K562 (cell line): Measurements from ENCODE around the gene HYAL1. TPM values are rescaled to one million over a fixed set of nuclear protein-coding genes. Genes with fewer than 3 reads are reported as not detected.

Experiments
- ATAC-seq: fragments of 200-7000 bp; cut with Tn5 transposase; 3 replicates; pipeline ENCODE4 v1.9.1; 2020; ENCODE audit warnings: moderate library complexity
- BruUV-seq: library from RNA; stranded (reverse); fragments of 400-500 nt; replicated peaks from 2 replicates; lab custom pipeline; 2021; lab: Mats Ljungman, UMichigan
- CTCF ChIA-PET: fragments of 300-600 bp; formaldehyde crosslinking; extraction: SDS; loops from one replicate; lab custom pipeline; 2021; ENCODE audit warnings: low intra/inter-chr PET ratio; lab: Yijun Ruan, JAX
- POLR2A ChIA-PET: fragments of 300-600, 350-650 bp; sonication (Branson Sonifier 250); formaldehyde crosslinking; extraction: SDS; loops from one replicate; lab custom pipeline; 2021; ENCODE audit warnings: antibody characterized with exemption, inconsistent platforms; lab: Yijun Ruan, JAX
- DNase-seq, 4 experiments: peaks; one replicate each; pipeline versions ENCODE4 v3.0.0 to v3.0.0-alpha.2; 2011 to 2018; ENCODE audit warnings: low spot score in 3 of 4, mixed read lengths in 3 of 4; ENCODE audit errors: extremely low read depth in 1 of 4
- FAIRE-seq: peaks from 2 replicates; lab custom pipeline; 2011; peaks lifted over from hg19 to GRCh38; lab: Jason Lieb, UNC
- H2AFZ ChIP-seq: 2 replicates; pipeline ENCODE4 v1.6.0; 2011; ENCODE audit warnings: low read depth, low read length, control low read depth, inconsistent platforms
- H3K27ac ChIP-seq: fragments of 200-600 bp; 3 replicates; pipeline ENCODE4 v1.8.0; 2011; ENCODE audit warnings: low read depth, mild to moderate bottlenecking, control low read depth, inconsistent platforms, low read length, moderate library complexity, mixed read lengths; ENCODE audit errors: extremely low read depth
- H3K27me3 ChIP-seq, 2 experiments: fragments of 300-600 bp in 1 of 2; 2 replicates in 1 of 2; 3 replicates in 1 of 2; pipeline versions ENCODE4 v1.6.0 to v1.8.0; 2011; ENCODE audit warnings: inconsistent platforms in 2 of 2, low read length in 2 of 2, mild to moderate bottlenecking in 1 of 2, mixed read lengths in 1 of 2, moderate library complexity in 1 of 2; ENCODE audit not compliant: control insufficient read depth in 2 of 2, insufficient read depth in 2 of 2
- H3K36me3 ChIP-seq: fragments of 300-600 bp; 3 replicates; pipeline ENCODE4 v1.8.0; 2011; ENCODE audit warnings: mild to moderate bottlenecking, low read length, inconsistent platforms; ENCODE audit not compliant: control insufficient read depth, insufficient read depth
- H3K4me1 ChIP-seq, 2 experiments: fragments of 200-600 bp in 1 of 2; replicated peaks in 1 of 2; 2 replicates in 1 of 2; 3 replicates in 1 of 2; pipeline versions ENCODE4 v1.5.1 to v1.8.0; 2011; ENCODE audit warnings: inconsistent platforms in 2 of 2, low read length in 2 of 2, mild to moderate bottlenecking in 1 of 2, mixed read lengths in 1 of 2, moderate library complexity in 1 of 2; ENCODE audit not compliant: control insufficient read depth in 2 of 2, insufficient read depth in 2 of 2
- H3K4me2 ChIP-seq: 2 replicates; pipeline ENCODE4 v1.6.1; 2011; ENCODE audit warnings: low read length, control low read depth, inconsistent platforms, mixed read lengths; ENCODE audit not compliant: insufficient read depth
- H3K4me3 ChIP-seq: fragments of 200-600 bp; sonication (generic), shearing (Covaris generic); 2 replicates; pipeline ENCODE4 v1.5.1; 2016; ENCODE audit warnings: control low read depth, inconsistent platforms
- H3K79me2 ChIP-seq: fragments of 200-600 bp; 3 replicates; pipeline ENCODE4 v1.8.0; 2011; ENCODE audit warnings: low read length, inconsistent platforms; ENCODE audit not compliant: control insufficient read depth, insufficient read depth
- H3K9ac ChIP-seq, 2 experiments: 2 replicates each; pipeline versions ENCODE4 v1.6.0 to v1.6.1; 2011; ENCODE audit warnings: low read depth in 2 of 2, low read length in 2 of 2, control low read depth in 1 of 2, inconsistent platforms in 1 of 2, mild to moderate bottlenecking in 1 of 2, mixed read lengths in 1 of 2; ENCODE audit not compliant: insufficient read depth in 1 of 2
- H3K9me1 ChIP-seq: one replicate; pipeline ENCODE4 v1.6.0; 2011; ENCODE audit warnings: inconsistent platforms, mild to moderate bottlenecking, low read length, moderate library complexity; ENCODE audit not compliant: control insufficient read depth, insufficient read depth
- H3K9me3 ChIP-seq: replicated peaks from 2 replicates; pipeline ENCODE4 v1.5.1; 2011; ENCODE audit warnings: low read depth, low read length, inconsistent platforms; ENCODE audit not compliant: control insufficient read depth, insufficient read depth
- H4K20me1 ChIP-seq: replicated peaks from 2 replicates; pipeline ENCODE4 v1.6.1; 2011; ENCODE audit warnings: low read length, inconsistent platforms, mixed read lengths; ENCODE audit not compliant: control insufficient read depth, insufficient read depth
- GTF2F1 ChIP-seq: IDR thresholded peaks from 2 replicates; pipeline ENCODE4 v1.6.1; 2011; ENCODE audit warnings: low read depth, low read length, improper control_type of control experiment
- MAX ChIP-seq: sonication (generic); formaldehyde crosslinking; IDR thresholded peaks from 2 replicates; pipeline ENCODE4 v1.9.0; 2022; ENCODE audit warnings: mild to moderate bottlenecking, missing genetic modification reagents
- ZNF121 ChIP-seq: sonication (generic); formaldehyde crosslinking; conservative IDR thresholded peaks from 2 replicates; pipeline ENCODE4 v1.8.0; 2022; ENCODE audit warnings: missing genetic modification reagents
- ZNF174 ChIP-seq: fragments of 250-450 bp; sonication (Bioruptor Pico); IDR thresholded peaks from 2 replicates; pipeline ENCODE4 v1.4.0; 2020; ENCODE audit warnings: mild to moderate bottlenecking
- WGBS: fragments of 100-300 bp; shearing (Covaris generic); methylation state at CpG from one replicate; pipeline ENCODE4 v1.1.6; 2016; ENCODE audit warnings: low coverage, mixed read lengths; ENCODE audit not compliant: insufficient coverage; ENCODE audit errors: missing lambda C conversion rate; 5-methylcytosine and 5-hydroxymethylcytosine counted together
- in situ Hi-C: fragments of 300-500 bp; cut with MboI; formaldehyde crosslinking; loops from 4 replicates; pipeline ENCODE4 v1.15.0; 2018; ENCODE audit warnings: inconsistent platforms, mixed read lengths
- intact Hi-C: fragments of 100-400 bp; cut with micrococcal nuclease; formaldehyde crosslinking; loops from 2 replicates; pipeline ENCODE4 v1.14.2; 2022
- polyA plus RNA-seq, 8 experiments: library from polyadenylated mRNA; depleted of rRNA in 4 of 8; stranded (reverse) in 5 of 8; unstranded in 3 of 8; fragments of >200 nt; fragmentation: Nextera tagmentation in 2 of 8; fragmentation: Illumina TruSeq in 1 of 8; extraction: Ambion mirVana in 2 of 8; extraction: Trizol in 1 of 8; gene quantifications; 2 replicates each; pipeline versions ENCODE4 v1.2.1 to v1.2.3, GENCODE V29; 2011 to 2014; ENCODE audit warnings: inconsistent platforms in 1 of 8, missing spikeins in 1 of 8
- total RNA-seq, 7 experiments: library from RNA; depleted of rRNA in 6 of 7; stranded (reverse); fragments of >200 nt in 6 of 7; fragmentation: Illumina TruSeq in 2 of 7; extraction: Trizol in 2 of 7; gene quantifications; 2 replicates each; pipeline versions ENCODE4 v1.2.1 to v1.2.3, GENCODE V29; 2011 to 2021; ENCODE audit warnings: low replicate concordance in 1 of 7

HYAL1 gene
- total and polyA plus RNA-seq, 9 of the 15 experiments (the other 6 are each of a cell fraction or from before 2014, with no cell fraction given): 1.4 to 8.5 (median 4.7) TPM

- TF ChIP-seq ZNF121: peak; percentile 57; the same call in 1 of the 2 replicates
- TF ChIP-seq ZNF174 (CRISPR knock-in tag): no peak
- peaks cover 50% of the 10 kb centered on the region for H3K79me2 ChIP-seq
- no peaks in the 10 kb centered on the region for H3K9me3 ChIP-seq
- H3K4me3 ChIP-seq: no peak overlapping the region
- no peak overlapping the region for H3K9ac ChIP-seq
- no peaks in the 10 kb centered on the region for H3K9me1 ChIP-seq
- intact Hi-C loops (no loop called here), in situ Hi-C loops (no loop called here)
- DNase-seq (no peak), FAIRE-seq (no peak), ATAC-seq (no peak)
- H3K36me3 ChIP-seq: peaks cover 27% of the 10 kb centered on the region; the same call in 2 of the 3 replicates
- ChIA-PET POLR2A (no interaction called here), CTCF (no interaction called here)
- H3K27me3 ChIP-seq: no peaks in the 10 kb centered on the region
- no peaks in the 10 kb centered on the region for H4K20me1 ChIP-seq
- H3K27ac ChIP-seq: no peak overlapping the region
- no TSS peak for BruUV-seq
- H2AFZ ChIP-seq: no peak overlapping the region
- no peak overlapping the region for H3K4me2 ChIP-seq
- H3K4me1 ChIP-seq: peaks cover 13 to 76% of the 10 kb centered on the region in 2 experiments; a peak in 4 of 5 replicates
- 77% methylated on average over 4 of the region's 4 CpGs for WGBS
Measured at GRCh38 chr3:50294089-50294488, 9.3 kb downstream of the HYAL1 start.

GRCh38 chr3:50293079-50293801, 10.1 kb downstream of the HYAL1 start:
- intact Hi-C loops: no loop called here
- Histone ChIP-seq H3K4me2 (peak overlapping the region; percentile 91), H3K27ac (peak overlapping the region; percentile 67), H3K36me3 (peaks cover 36% of the 10 kb centered on the region; the same call in 2 of the 3 replicates), H2AFZ (no peak overlapping the region; the same call in 1 of the 2 replicates), H4K20me1 (no peaks in the 10 kb centered on the region), H3K79me2 (peaks cover 42% of the 10 kb centered on the region), H3K9me3 (no peaks in the 10 kb centered on the region), H3K4me3 (peak overlapping the region; percentile 27; the same call in 1 of the 2 replicates), H3K9me1 (no peaks in the 10 kb centered on the region), H3K9ac (peak overlapping the region; percentile 70 to 100), H3K4me1 (peaks cover 12 to 71% of the 10 kb centered on the region in 2 experiments; a peak in 4 of 5 replicates), H3K27me3 (no peaks in the 10 kb centered on the region)
- in situ Hi-C loops: no loop called here
- no peak for DNase-seq
- POLR2A ChIA-PET: interaction anchor here (0.5 to 1.0 kb wide), 2 partner anchors 26 to 43 kb away, joined by 3 to 5 read pairs; no protein-coding TSS in a partner anchor
- FAIRE-seq: no peak
- no TSS peak for BruUV-seq
- CTCF ChIA-PET: no interaction called here
- 64% methylated on average over 12 of the region's 12 CpGs for WGBS
- 0 out of 2 replicates have a peak, but pooled peaks have one; percentile 16 for TF ChIP-seq MAX (CRISPR knock-in tag)
- TF ChIP-seq GTF2F1: no peak
- no peak for ATAC-seq
